Measurements from ENCODE around the gene RBMS2.

DNA sequence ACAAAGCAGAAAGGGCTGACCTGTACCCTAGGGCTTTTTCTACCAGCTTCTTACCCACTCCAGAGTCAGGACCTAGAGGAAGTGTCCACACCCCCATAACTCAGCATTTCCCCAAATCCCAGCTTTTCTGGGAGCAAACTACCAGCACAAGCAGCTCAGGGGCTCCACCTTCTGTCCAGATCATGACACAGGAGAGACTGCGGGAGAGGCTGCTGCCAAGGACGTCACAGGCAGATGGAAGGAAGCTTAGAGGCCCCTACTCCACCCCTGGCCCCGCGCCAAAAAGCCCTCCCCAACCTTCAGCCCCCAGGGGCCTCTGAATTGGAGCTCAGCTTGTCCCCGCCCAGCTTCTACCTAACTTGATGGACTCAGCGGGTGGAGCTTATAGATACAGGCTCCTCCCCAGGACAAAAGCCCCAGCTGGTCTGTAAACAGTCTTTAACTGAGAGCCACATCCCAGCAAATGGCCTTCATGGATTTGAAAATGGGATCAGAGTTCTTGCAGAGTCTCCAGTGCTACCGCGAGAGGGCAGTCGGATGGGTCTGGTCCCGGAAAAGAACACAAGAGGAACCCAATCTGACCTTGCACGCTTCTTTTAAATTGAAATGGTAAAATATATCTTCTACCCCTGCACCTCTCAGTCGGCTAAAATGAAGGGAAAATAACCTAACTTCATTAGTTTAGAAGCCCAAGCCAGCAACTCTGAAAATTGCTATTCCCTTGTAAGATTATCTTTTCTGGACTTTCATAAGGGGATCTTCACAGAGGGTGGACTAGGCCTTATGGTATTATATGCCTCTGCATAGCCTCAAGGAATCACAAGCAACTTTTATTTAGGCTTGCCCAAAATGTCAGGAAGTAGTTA lies 115.3 kb downstream of the RBMS2 start:
- no peak for TF ChIP-seq TAF1 (IDR thresholded peaks at IDR 0.05; ENCODE audit: borderline replicate concordance, insufficient read depth, low read length)
- peak; percentile 94 for TF ChIP-seq POLR2AphosphoS5 (IDR thresholded peaks at IDR 0.05; ENCODE audit: low read depth, low read length)
- TF ChIP-seq, protein P1, sequence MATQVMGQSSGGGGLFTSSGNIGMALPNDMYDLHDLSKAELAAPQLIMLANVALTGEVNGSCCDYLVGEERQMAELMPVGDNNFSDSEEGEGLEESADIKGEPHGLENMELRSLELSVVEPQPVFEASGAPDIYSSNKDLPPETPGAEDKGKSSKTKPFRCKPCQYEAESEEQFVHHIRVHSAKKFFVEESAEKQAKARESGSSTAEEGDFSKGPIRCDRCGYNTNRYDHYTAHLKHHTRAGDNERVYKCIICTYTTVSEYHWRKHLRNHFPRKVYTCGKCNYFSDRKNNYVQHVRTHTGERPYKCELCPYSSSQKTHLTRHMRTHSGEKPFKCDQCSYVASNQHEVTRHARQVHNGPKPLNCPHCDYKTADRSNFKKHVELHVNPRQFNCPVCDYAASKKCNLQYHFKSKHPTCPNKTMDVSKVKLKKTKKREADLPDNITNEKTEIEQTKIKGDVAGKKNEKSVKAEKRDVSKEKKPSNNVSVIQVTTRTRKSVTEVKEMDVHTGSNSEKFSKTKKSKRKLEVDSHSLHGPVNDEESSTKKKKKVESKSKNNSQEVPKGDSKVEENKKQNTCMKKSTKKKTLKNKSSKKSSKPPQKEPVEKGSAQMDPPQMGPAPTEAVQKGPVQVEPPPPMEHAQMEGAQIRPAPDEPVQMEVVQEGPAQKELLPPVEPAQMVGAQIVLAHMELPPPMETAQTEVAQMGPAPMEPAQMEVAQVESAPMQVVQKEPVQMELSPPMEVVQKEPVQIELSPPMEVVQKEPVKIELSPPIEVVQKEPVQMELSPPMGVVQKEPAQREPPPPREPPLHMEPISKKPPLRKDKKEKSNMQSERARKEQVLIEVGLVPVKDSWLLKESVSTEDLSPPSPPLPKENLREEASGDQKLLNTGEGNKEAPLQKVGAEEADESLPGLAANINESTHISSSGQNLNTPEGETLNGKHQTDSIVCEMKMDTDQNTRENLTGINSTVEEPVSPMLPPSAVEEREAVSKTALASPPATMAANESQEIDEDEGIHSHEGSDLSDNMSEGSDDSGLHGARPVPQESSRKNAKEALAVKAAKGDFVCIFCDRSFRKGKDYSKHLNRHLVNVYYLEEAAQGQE (IDR thresholded peaks at IDR 0.05; ENCODE audit: insufficient read depth in 1 of 2, low read depth in 2 of 2, low read length in 2 of 2), result no peak
